HFF-Myc (cell line): ENCODE measurements around the gene TTLL11.

Experiments used
- DNase-seq: peaks from one replicate; pipeline ENCODE4 v3.0.0-alpha.2; 2011; ENCODE audit warnings: low read depth; ENCODE audit errors: extremely low read depth
- H3K4me3 ChIP-seq: replicated peaks from 2 replicates; pipeline ENCODE4 v1.5.1; 2011; ENCODE audit warnings: low read depth, mild to moderate bottlenecking, control low read depth, low read length
- TF ChIP-seq, protein P1 (sequence below): IDR thresholded peaks from 2 replicates; pipeline ENCODE4 v1.5.1; 2012; ENCODE audit warnings: mild to moderate bottlenecking, low read depth, low read length, control low read depth; ENCODE audit errors: missing control alignments

TTLL11 gene

DNA sequence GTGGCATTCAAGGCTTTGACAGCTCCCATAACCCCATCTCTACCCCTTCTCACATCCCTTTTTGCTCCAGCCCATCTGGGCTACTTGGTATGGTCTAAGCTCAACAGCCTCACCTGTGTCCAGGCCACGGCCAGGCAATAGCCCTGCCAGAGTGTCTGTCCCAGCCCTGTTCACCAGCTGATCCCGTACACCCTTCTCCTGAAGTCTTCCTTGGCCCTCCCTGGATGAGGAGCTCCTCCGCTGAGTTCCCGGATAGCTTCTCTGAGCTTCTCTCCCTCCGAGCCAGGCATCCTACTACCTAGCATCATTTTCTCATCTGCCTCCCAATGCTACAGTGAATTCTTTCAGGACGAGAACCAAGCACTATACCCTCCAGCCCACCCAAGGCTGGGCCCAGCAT lies 233.5 kb downstream of the TTLL11 start:
- DNase-seq: no peak
- TF ChIP-seq, protein P1, sequence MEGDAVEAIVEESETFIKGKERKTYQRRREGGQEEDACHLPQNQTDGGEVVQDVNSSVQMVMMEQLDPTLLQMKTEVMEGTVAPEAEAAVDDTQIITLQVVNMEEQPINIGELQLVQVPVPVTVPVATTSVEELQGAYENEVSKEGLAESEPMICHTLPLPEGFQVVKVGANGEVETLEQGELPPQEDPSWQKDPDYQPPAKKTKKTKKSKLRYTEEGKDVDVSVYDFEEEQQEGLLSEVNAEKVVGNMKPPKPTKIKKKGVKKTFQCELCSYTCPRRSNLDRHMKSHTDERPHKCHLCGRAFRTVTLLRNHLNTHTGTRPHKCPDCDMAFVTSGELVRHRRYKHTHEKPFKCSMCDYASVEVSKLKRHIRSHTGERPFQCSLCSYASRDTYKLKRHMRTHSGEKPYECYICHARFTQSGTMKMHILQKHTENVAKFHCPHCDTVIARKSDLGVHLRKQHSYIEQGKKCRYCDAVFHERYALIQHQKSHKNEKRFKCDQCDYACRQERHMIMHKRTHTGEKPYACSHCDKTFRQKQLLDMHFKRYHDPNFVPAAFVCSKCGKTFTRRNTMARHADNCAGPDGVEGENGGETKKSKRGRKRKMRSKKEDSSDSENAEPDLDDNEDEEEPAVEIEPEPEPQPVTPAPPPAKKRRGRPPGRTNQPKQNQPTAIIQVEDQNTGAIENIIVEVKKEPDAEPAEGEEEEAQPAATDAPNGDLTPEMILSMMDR: no peak
- no peak overlapping the region for H3K4me3 ChIP-seq

DNA sequence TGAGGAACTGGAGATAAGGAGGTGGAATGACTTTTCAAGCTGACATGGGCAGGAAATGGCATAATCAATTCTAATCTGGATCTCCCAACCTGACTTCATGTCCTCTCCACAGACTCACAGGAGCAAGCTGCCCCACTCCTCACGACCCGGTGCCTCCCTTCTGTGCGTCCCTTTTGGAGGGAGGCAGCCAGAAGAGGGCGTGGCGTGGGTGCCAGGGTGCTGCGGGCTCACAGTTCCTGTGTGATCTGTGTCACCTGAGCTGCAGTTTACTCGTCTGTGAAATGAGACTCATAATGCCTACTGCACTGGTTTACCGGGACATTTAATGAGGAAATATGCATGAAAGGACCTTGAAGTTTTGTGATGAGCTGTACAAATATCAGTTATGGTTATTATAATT lies 234.3 kb downstream of the TTLL11 start:
- TF ChIP-seq, protein P1: no peak

DNA sequence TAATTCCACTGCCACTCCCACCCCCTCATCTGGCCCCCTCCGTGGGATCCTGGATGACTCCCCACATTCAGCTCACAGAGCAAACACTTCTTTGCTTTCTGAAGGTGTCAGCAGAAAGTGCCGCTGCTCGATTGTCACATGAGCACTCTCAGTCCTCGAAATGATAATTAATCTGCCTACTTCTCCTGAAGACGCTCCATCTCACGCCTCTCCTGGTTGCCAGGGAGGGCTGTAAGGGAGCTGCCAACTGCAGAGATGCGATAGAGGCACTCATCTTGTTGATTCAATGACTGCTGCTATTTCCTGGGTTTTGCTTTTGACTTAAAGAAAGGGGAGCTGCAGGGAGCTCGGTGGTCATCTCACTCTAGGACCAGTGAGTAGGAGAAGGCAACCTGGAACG lies 235.2 kb downstream of the TTLL11 start:
- no peak overlapping the region for H3K4me3 ChIP-seq
- no peak for DNase-seq
- TF ChIP-seq, protein P1: no peak

More for the DNA sequence above, 234.3 kb downstream of the TTLL11 start:
- no peak overlapping the region for H3K4me3 ChIP-seq
- no peak for DNase-seq

DNA sequence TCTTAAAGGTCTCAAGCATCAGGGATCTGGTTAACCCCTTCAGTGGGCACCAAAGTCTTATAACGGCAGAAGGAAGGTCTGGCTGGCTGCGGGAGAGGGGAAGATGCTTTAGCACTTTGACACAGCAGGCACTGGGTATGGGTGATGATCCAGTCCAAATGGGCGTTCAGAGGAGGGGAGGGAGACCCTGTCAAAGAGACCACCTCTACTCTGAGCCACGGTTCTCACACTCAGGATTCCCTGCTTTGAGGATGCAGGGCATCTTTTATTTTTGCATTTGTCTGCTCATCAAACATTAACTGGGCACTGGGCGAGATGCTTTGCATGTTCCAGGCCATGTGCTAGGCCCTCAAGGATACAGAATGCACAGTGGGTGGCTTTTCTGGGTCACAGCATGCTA lies 237.6 kb downstream of the TTLL11 start:
- DNase-seq: no peak
- no peak overlapping the region for H3K4me3 ChIP-seq
- TF ChIP-seq, protein P1: no peak

DNA sequence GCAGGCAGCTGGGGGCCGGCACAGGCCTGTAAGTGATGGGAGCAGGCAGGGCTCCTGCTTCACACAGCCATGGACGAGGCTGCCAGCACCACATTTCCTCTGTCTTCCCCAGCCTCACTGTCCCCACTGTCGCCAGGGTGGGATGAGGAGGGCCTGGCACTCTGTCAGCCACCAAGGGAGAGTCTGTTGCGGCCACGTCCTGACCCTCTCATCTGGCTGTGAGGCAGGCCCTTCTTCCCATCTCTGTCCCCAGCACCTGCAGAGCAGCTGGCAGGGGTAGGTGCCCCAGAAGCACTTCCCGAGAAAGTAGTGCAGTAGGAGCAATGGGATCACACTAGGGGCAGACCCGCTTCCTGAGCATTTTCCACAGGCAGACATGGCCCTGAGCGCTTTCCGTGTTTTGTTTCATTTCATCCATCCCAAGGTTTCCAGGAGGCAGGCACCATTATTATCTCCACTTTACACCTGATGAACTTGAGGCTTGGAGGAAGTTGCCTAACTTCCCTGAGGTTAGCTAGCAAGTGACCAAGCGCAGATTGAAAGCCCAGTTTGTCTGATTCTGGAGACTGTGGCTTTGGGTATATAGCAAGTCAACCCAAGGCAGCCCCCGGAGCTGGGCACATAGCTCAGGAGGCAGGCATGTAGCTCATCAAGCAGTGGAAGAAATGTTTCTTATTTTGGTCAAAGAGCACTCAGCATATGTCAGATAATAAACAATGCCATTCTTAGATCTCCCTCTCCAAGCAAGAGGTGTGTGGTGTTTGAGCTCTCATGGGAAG lies 239.3 kb downstream of the TTLL11 start:
- TF ChIP-seq, protein P1: no peak
- no peak for DNase-seq
- no peak overlapping the region for H3K4me3 ChIP-seq

DNA sequence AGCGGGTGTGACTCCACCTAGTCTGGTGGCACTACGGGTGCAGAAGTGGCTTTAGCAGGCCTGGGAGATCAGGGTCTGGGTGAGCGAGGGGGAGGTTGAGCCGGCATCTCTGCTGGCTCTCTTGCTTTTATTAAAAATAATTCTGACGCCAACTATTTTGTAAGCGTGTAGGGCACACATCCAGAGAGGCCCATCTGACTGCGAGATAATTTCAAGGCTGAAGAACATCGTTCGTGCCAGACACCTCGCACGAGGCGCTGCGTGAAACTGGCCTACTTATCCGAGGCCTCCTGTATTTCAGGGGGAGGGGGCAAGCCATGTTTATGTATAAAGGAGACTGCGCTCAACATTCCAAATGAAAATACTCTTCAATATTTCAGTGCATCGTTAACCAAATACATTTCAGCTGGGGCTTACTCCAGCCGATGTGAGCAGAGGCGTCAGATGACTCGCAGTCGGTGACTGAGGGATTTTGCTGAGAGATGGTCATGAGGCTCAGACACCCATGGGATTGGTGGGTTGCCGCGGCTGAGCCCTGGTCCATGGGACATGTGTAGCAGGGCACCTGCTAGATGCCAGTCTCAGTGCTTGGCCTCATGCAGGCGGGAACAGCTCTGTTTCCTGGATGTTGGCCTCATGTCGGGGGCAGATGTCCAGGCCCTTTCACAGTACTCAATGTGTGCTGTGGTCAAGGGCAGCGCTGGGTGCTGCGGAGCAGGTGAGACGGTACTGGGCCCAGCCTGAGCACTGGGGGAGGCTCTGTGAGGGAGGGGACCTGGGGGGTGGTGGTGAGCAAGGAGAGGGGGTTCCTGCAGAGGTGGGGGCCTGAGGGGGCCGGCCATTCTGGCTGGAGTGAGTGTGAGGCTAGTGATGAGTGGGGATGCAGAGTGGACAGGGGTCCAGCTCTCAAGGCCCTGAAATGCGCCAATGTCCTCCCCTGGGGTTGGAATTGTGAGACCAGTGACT lies 240.2 kb downstream of the TTLL11 start:
- DNase-seq: no peak
- no peak overlapping the region for H3K4me3 ChIP-seq
- TF ChIP-seq, protein P1: no peak
